NOMO-1 (cell line): ENCODE measurements around the gene ABCD4.

ENCODE experiments used
- DNase-seq, 2 experiments: peaks; one replicate each; lab custom pipeline; 2025; ENCODE audit not compliant: unreplicated experiment in 2 of 2; lab: John Stamatoyannopoulos, UW

The ABCD4 gene

DNA sequence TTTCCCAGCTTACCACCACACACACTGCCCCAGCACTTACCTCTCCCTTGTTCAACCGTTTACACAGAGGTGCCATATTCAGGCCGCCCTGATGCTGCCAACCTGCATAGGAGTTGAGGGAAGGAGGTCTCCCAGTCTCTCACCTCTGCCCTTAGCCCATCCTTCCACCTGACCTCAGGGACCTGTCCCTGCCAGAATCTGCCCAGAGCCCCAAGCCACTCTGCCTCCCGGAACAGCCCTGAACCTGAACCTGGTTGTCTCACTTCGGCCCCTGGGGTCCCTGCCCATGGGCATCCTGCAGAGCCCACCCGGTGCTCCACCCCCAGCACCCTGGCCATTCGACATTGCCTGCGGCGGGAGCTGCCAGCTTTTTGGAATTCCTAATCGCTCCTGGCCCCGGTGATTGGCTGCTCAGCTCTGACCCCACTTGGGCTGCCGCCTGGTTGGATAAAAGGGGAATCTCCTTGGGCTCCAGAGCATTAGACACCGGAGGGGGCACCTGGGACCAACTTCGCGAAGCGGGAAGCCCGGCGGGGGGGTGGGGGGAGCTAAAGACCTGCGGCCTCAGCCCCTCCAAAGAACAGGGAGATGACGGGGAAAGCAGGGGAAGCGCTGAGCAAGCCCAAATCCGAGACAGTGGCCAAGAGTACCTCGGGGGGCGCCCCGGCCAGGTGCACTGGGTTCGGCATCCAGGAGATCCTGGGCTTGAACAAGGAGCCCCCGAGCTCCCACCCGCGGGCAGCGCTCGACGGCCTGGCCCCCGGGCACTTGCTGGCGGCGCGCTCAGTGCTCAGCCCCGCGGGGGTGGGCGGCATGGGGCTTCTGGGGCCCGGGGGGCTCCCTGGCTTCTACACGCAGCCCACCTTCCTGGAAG, 63.5 kb downstream of the ABCD4 start, which contains the start of gene VSX2:
TSS of gene VSX2 (plus strand) at position 476 of the 874 bp plus-strand sequence. CDS start at position 589, 113 bp downstream.
- no peak for DNase-seq

DNA sequence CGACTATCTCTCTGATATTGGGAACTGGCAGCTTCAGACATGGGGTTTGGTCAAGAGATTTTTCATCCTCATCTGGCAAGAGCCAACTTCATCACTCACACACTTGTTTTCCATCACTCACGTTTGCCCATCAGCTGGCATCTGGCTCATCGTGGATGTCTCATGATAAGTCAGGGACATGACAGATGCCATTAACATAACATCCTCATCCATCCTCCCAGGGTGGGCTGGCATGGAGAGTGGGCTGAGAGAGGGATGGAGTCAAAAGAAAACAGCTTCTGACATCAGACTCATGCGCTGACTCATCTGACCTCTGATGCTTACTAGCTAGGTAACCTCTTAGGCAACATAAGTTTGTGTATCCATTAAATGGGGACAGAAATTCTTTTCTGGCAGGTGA, 65.3 kb downstream of the ABCD4 start:
- no peak for DNase-seq
